ENCODE data around the gene TET3. TPM values are rescaled to one million over a fixed set of nuclear protein-coding genes. Genes with fewer than 3 reads are reported as not detected.

Gene TET3
- total RNA-seq, 4 donors from 2014 or later = 4.3 to 14.1 (median 6.6) TPM

DNA sequence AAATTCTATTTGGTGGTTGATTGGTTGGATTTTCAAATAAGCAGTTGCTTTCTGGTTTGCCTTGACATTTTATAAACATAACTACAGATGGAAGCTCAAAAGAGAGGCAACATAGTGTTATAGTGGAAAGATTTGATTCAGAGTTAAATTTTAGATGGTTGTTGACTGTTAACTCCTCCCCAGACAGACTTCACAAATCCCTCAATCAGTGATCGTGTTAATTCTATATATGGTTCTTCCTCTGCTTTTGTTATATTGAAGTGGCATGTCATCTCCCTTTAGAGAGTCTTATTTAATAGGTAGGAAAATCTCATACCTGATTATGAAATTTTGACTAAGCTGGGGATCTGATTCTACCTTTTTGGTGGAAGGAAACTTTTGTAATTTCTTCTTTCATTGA, 38.5 kb upstream of the TET3 start:
- Histone ChIP-seq H3K4me3 (no peak overlapping the region), H3K36me3 (peaks cover 0 to 74% (median 0%) of the 10 kb centered on the region in 3 donors), H3K27me3 (no peaks in the 10 kb centered on the region), H3K4me1 (peaks cover 0 to 23% (median 0%) of the 10 kb centered on the region in 4 donors), H3K9me3 (no peaks in the 10 kb centered on the region), H3K27ac (no peak overlapping the region)
- 74 to 79% methylated on average over 1 of the region's 1 CpG for WGBS, 2 donors
- TF ChIP-seq POLR2A (IDR thresholded peaks at IDR 0.05) (no peak), EP300 (IDR thresholded peaks at IDR 0.05) (no peak)
- TF ChIP-seq, protein P1, sequence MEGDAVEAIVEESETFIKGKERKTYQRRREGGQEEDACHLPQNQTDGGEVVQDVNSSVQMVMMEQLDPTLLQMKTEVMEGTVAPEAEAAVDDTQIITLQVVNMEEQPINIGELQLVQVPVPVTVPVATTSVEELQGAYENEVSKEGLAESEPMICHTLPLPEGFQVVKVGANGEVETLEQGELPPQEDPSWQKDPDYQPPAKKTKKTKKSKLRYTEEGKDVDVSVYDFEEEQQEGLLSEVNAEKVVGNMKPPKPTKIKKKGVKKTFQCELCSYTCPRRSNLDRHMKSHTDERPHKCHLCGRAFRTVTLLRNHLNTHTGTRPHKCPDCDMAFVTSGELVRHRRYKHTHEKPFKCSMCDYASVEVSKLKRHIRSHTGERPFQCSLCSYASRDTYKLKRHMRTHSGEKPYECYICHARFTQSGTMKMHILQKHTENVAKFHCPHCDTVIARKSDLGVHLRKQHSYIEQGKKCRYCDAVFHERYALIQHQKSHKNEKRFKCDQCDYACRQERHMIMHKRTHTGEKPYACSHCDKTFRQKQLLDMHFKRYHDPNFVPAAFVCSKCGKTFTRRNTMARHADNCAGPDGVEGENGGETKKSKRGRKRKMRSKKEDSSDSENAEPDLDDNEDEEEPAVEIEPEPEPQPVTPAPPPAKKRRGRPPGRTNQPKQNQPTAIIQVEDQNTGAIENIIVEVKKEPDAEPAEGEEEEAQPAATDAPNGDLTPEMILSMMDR (IDR thresholded peaks at IDR 0.05) = no peak
- DNase-seq (ENCODE audit: low spot score in 2 of 2) = no peak

DNA sequence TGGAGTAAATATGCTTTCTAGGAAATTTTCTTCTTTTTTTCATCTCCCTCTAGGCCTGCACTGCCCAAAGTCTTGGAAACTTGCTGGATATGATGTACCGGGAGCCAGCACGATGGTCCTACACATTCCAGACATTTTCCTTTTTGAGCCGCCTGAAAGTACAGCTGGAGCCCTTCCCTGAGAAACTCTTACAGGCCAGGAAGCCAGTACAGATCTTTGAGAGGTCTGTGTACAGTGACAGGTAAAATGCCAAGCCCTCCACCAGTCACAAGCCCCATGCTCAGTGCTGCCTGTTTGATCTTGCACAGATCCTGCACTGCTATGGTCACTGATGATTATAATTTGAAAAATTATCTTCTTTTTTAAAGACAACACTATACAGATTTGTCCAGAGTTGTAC, 38.0 kb upstream of the TET3 start:
- H3K36me3 ChIP-seq = peaks cover 0 to 77% (median 0%) of the 10 kb centered on the region in 3 donors
- DNase-seq (ENCODE audit: low spot score in 2 of 2) = no peak
- WGBS, 2 donors = 70 to 71% methylated on average over 3 of the region's 3 CpGs
- H3K4me1 ChIP-seq = peaks cover 0 to 26% (median 1%) of the 10 kb centered on the region in 4 donors
- H3K27me3 ChIP-seq = no peaks in the 10 kb centered on the region
- TF ChIP-seq EP300 (IDR thresholded peaks at IDR 0.05) (no peak), POLR2A (IDR thresholded peaks at IDR 0.05) (no peak)
- TF ChIP-seq, protein P1 (IDR thresholded peaks at IDR 0.05) = no peak
- H3K27ac ChIP-seq = no peak overlapping the region
- no peak overlapping the region for H3K4me3 ChIP-seq
- no peaks in the 10 kb centered on the region for H3K9me3 ChIP-seq

DNA sequence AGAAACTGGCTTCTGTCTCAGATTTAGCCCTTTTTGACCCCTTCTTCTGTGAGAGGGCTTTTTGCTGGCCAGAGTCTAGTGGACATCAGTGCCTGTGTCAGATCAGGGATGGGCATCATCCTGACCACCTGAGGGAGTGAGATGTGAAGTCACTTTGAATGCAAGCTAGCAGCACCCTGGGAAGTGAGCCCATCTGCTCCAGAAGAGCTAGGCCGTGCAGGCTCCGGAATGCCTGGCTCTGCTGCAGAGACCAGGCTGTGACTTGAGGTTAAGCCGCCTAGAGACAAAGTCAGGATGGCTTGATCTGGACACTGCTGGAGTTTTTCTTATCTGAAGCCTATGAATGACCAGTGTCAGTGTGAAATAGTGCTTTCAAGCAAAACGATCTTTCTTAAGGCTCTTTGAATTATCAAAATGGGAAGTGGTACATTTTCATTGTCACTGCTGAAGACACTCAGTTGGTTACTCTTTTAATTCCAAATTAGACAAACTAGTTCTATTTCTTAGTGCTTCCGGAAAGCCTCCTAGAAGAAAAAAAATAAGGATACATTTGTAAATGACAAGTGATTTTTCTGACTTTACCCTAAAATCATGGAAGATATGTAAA, 37.2 kb upstream of the TET3 start:
- peaks cover 0 to 82% (median 0%) of the 10 kb centered on the region in 3 donors for H3K36me3 ChIP-seq
- no peaks in the 10 kb centered on the region for H3K27me3 ChIP-seq
- H3K27ac ChIP-seq = no peak overlapping the region
- H3K4me1 ChIP-seq = peaks cover 0 to 35% (median 3%) of the 10 kb centered on the region in 4 donors
- no peak for DNase-seq (ENCODE audit: low spot score in 2 of 2)
- no peak overlapping the region for H3K4me3 ChIP-seq
- no peaks in the 10 kb centered on the region for H3K9me3 ChIP-seq
- TF ChIP-seq, protein P1 (IDR thresholded peaks at IDR 0.05) = no peak
- TF ChIP-seq POLR2A (IDR thresholded peaks at IDR 0.05) (no peak), EP300 (IDR thresholded peaks at IDR 0.05) (no peak)
- WGBS, 2 donors = 85 to 89% methylated on average over 5 of the region's 5 CpGs

DNA sequence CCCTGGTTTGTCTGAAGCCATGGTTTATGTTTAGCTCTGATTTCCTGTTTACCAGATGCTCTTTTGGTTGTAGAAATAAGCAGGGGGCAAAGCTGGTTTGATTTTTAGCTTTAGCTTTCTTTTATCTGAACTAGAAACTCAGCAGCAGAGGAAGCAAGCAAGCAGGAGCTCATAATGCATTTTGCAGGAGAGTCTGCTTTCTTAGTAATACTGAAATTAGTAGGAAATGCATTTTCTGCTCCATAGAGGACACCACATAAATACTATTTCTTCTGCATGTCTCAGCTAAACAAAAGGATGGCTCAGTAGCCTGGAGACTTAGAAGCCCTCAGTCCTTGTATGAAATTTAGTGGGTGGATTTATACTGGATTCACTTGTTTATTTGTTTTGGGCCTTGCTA, 34.9 kb upstream of the TET3 start:
- H3K36me3 ChIP-seq = peaks cover 0 to 93% (median 0%) of the 10 kb centered on the region in 3 donors

More for the DNA sequence above, 34.9 kb upstream of the TET3 start:
- no peak overlapping the region for H3K4me3 ChIP-seq
- no peak overlapping the region for H3K27ac ChIP-seq
- H3K9me3 ChIP-seq = no peaks in the 10 kb centered on the region
- peaks cover 0 to 34% (median 3%) of the 10 kb centered on the region in 4 donors for H3K4me1 ChIP-seq
- DNase-seq (ENCODE audit: low spot score in 2 of 2) = no peak
- TF ChIP-seq POLR2A (IDR thresholded peaks at IDR 0.05) = no peak
- TF ChIP-seq, protein P1 (IDR thresholded peaks at IDR 0.05) = no peak
- no peak for TF ChIP-seq EP300 (IDR thresholded peaks at IDR 0.05)
- H3K27me3 ChIP-seq = no peaks in the 10 kb centered on the region

Measured in tibial nerve (tissue), 4 donors.